GM19099 (cell line): ENCODE results near the gene CAB39.

Source experiments
- POLR2A ChIP-seq: IDR thresholded peaks from 3 replicates; pipeline ENCODE4 v1.6.1; 2011; ENCODE audit warnings: low read depth; ENCODE audit not compliant: insufficient read length; ENCODE audit errors: extremely low read depth

The CAB39 gene

GRCh38 chr2:230677201-230677946, 35.3 kb upstream of the CAB39 start:
- no peak for TF ChIP-seq POLR2A

- TF ChIP-seq POLR2A, result no peak
Measured at GRCh38 chr2:230678018-230678417, 34.6 kb upstream of the CAB39 start.

- TF ChIP-seq POLR2A, result no peak
Measured at GRCh38 chr2:230678451-230678850, 34.2 kb upstream of the CAB39 start.

DNA sequence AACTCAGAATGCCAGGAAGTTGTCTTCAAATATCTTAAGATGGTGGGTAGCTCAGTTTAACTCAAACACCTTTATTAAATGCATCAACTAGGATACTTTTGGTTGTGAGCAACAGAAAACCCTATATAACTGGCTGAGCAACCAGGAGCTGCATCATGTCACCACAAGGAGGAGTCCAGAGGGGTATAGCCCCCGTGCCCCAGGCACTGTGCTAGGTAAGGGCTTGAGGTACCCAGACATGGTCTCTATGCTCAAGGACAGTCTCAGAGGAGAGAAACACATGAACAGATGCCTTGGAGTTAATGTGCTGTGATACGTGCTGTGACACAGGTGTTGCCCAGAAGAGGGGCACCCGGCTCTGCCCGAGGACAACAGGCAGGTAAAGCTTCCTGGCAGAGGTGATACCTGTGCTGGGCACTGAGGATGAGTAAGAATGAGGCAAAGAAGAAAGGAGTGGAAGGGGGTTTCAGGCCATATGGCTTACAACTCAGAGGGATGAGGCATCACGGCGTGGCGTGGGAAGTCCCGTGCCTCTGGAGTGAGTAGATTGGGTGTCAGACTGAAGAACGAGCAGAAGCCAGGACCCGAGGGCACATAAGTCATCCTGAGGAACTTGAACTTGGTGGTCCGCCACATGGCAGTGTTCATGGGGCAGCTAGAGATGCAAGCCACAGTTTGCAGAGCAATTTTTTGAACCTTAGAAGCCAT, 32.0 kb upstream of the CAB39 start:
- TF ChIP-seq POLR2A, result no peak

- no peak for TF ChIP-seq POLR2A
Measured at GRCh38 chr2:230681171-230681545, 31.5 kb upstream of the CAB39 start.

- TF ChIP-seq POLR2A, result no peak
Measured at GRCh38 chr2:230682546-230682945, 30.1 kb upstream of the CAB39 start.

DNA sequence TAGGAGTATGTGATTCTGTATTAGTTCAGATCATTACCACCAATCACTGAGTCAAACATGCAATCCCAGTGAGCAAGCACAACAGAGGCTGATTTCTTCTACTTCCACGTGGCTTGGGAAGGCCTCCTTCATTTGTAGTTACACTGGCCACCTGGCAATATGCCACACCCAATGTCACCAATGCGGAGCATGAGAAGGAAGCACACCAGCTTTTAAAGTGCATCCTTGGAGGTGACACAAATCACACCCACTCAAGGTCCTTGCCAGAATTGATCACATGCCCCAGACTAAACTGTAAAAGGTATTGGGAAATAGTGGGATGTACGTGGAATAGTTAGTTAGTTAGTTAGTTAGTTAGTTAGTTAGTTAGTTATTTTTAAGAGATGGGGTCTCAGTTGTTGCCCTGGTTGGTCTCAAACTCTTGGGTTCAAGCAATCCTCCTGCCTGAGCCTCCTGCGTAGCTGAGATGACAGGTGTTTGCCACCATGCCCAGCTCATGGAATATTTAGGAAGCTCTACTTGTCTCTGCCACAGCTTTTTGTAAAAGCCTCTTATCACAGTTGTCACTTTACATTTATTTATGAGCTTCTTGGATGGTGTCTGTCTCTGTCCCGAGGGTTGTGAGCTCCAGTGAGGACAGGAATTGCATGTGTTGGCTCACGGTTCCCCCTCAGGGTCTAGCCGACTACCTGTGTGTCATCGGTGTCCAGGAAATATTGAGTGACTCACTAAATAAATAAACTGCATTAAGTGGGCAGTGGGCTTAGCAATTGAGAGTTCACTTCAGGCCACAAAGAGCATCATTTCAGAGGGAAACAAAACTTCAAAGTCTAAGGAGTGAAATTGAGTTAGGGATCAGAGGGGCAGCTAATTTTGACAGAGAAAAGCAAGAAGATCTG, 28.1 kb upstream of the CAB39 start:
- TF ChIP-seq POLR2A, result no peak

DNA sequence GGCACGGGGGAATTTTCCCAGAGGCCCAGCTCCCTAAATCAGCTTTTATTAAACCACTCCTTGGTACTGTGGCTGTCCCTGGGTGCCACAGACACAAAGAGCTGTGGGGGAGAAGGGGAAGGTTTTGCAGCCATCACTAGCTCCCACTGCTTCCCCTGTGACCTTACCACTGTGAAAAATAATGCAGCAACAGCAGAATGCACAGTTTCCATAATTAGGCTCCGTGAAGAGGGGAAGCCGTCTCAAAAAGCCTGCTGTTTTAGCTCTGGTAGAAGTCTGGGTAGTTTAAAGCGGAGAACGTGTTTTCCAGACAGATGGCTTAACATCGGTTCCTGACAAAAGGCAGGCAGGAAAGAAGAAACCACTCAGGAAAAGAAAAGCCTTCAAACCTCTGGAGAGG, 27.5 kb upstream of the CAB39 start:
- TF ChIP-seq POLR2A, result no peak

DNA sequence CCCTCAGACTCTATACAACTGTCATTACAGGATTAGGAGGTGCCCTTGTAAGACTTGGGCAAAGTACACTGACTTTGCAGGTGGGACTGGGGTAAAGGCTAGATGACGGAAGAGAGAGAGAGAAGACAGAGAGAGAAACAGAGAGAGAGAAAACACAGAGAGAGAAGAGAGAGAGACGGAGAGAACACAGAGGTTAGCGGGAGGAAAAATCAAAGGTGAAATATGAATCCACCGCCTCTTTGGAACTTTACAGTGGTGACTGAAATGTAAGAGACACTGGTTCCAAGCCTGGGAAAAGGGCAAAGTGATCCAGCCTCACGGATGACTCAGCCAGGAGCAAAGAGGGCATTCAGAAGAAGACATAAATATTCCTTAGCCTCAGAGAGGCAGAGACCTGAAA, 25.1 kb upstream of the CAB39 start:
- TF ChIP-seq POLR2A, result no peak

DNA sequence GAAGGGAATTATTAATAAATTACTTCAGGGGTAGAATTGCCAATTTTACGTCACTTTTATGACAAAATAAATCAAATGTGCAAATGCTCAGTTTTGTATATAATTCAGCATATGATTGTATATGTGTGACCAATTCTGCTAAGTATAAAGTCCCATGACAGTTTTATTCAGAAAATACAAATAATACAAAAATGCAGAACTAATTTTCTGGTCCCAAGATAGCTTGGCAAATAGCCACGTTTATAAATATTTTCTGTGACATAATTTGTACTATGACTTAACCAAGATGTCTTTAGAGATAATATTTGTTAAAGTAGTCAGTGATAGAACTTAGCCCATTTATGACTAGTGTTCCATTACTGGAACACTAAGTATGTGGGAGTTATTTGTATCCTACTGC, 24.2 kb upstream of the CAB39 start:
- no peak for TF ChIP-seq POLR2A

GRCh38 chr2:230690439-230690838, 22.2 kb upstream of the CAB39 start:
- no peak for TF ChIP-seq POLR2A

GRCh38 chr2:230691005-230691647, 21.5 kb upstream of the CAB39 start:
- TF ChIP-seq POLR2A, result no peak

GRCh38 chr2:230692760-230693159, 19.9 kb upstream of the CAB39 start:
- no peak for TF ChIP-seq POLR2A

GRCh38 chr2:230693411-230693810, 19.2 kb upstream of the CAB39 start:
- no peak for TF ChIP-seq POLR2A

GRCh38 chr2:230694241-230694640, 18.4 kb upstream of the CAB39 start:
- no peak for TF ChIP-seq POLR2A
